ENCODE measurements around the gene ARMC12. TPM values are rescaled to one million over a fixed set of nuclear protein-coding genes. Genes with fewer than 3 reads are reported as not detected.
A peak's percentile ranks its signal among the peaks of the same experiment; 100 is the strongest.
"Not testable (repeated sequence)": the region's sequence is repeated elsewhere in the genome, so short reads cannot be mapped to it uniquely, and the experiment has no call there.

Gene ARMC12
- total and polyA plus RNA-seq, 2 experiments from 2014 or later, result 2.3 to 4.1 TPM

- no peak overlapping the region for H3K4me3 ChIP-seq
- no peaks in the 10 kb centered on the region for H3K36me3 ChIP-seq
- H3K4me1 ChIP-seq (ENCODE audit: low read depth), result peaks cover 15% of the 10 kb centered on the region
- TF ChIP-seq CTCF (IDR thresholded peaks at IDR 0.05; ENCODE audit: low read depth, low read length), result no peak
- no peaks in the 10 kb centered on the region for H3K9me3 ChIP-seq (ENCODE audit: low read depth)
- peak in 1 of 2 donors; percentile 96 for DNase-seq (ENCODE audit: low read depth in 1 of 2, low spot score in 1 of 2)
- H3K27me3 ChIP-seq, result no peaks in the 10 kb centered on the region
- no peak overlapping the region for H3K27ac ChIP-seq
These were observed 45.6 kb upstream of the ARMC12 start for GRCh38 chr6:35691027-35691824.

- H3K27me3 ChIP-seq, result no peaks in the 10 kb centered on the region
- H3K27ac ChIP-seq, result no peak overlapping the region
- H3K4me1 ChIP-seq (ENCODE audit: low read depth), result peaks cover 4% of the 10 kb centered on the region
- H3K36me3 ChIP-seq, result no peaks in the 10 kb centered on the region
- no peak for TF ChIP-seq CTCF (IDR thresholded peaks at IDR 0.05; ENCODE audit: low read depth, low read length)
- H3K9me3 ChIP-seq (ENCODE audit: low read depth), result no peaks in the 10 kb centered on the region
- no peak for DNase-seq (ENCODE audit: low read depth in 1 of 2, low spot score in 1 of 2)
- no peak overlapping the region for H3K4me3 ChIP-seq
These were observed 42.4 kb upstream of the ARMC12 start for GRCh38 chr6:35694462-35694861.

- peak in 1 of 2 donors; percentile 56 for DNase-seq (ENCODE audit: low read depth in 1 of 2, low spot score in 1 of 2)
- H3K36me3 ChIP-seq; H3K27me3 ChIP-seq; H3K4me1 ChIP-seq (ENCODE audit: low read depth); H3K9me3 ChIP-seq (ENCODE audit: low read depth); H3K4me3 ChIP-seq; H3K27ac ChIP-seq: not testable (repeated sequence)
These were observed 38.4 kb upstream of the ARMC12 start for GRCh38 chr6:35698430-35698829.

- H3K36me3 ChIP-seq, result no peaks in the 10 kb centered on the region
- no peak overlapping the region for H3K27ac ChIP-seq
- DNase-seq (ENCODE audit: low read depth in 1 of 2, low spot score in 1 of 2), result no peak
- no peaks in the 10 kb centered on the region for H3K27me3 ChIP-seq
- no peak for TF ChIP-seq CTCF (IDR thresholded peaks at IDR 0.05; ENCODE audit: low read depth, low read length)
- no peak overlapping the region for H3K4me3 ChIP-seq
- no peaks in the 10 kb centered on the region for H3K4me1 ChIP-seq (ENCODE audit: low read depth)
- no peaks in the 10 kb centered on the region for H3K9me3 ChIP-seq (ENCODE audit: low read depth)
These were observed 38.0 kb upstream of the ARMC12 start for GRCh38 chr6:35698858-35699257.

GRCh38 chr6:35703554-35703953, 33.3 kb upstream of the ARMC12 start:
- H3K27me3 ChIP-seq, result no peaks in the 10 kb centered on the region
- no peak overlapping the region for H3K27ac ChIP-seq
- no peaks in the 10 kb centered on the region for H3K4me1 ChIP-seq (ENCODE audit: low read depth)
- no peaks in the 10 kb centered on the region for H3K9me3 ChIP-seq (ENCODE audit: low read depth)
- no peak overlapping the region for H3K4me3 ChIP-seq
- no peaks in the 10 kb centered on the region for H3K36me3 ChIP-seq
- DNase-seq (ENCODE audit: low read depth in 1 of 2, low spot score in 1 of 2), result no peak
- no peak for TF ChIP-seq CTCF (IDR thresholded peaks at IDR 0.05; ENCODE audit: low read depth, low read length)

- Histone ChIP-seq H3K27me3 (no peaks in the 10 kb centered on the region), H3K27ac (no peak overlapping the region), H3K9me3 (ENCODE audit: low read depth) (no peaks in the 10 kb centered on the region), H3K36me3 (no peaks in the 10 kb centered on the region), H3K4me1 (ENCODE audit: low read depth) (no peaks in the 10 kb centered on the region), H3K4me3 (no peak overlapping the region)
- DNase-seq (ENCODE audit: low read depth in 1 of 2, low spot score in 1 of 2), result peak in 1 of 2 donors; percentile 80
- TF ChIP-seq CTCF (IDR thresholded peaks at IDR 0.05; ENCODE audit: low read depth, low read length), result no peak
These were observed 30.4 kb upstream of the ARMC12 start for GRCh38 chr6:35706468-35706867.
